Adipocyte (in vitro differentiated cells): ENCODE results near the gene DSN1.

Source experiments
- DNase-seq: peaks from one replicate; pipeline ENCODE4 v3.0.0-alpha.2; 2015; ENCODE audit warnings: low read depth
- H3K27me3 ChIP-seq: replicated peaks from 2 replicates; pipeline ENCODE4 v1.7.0; 2013; ENCODE audit warnings: mild to moderate bottlenecking, low read length, moderate library complexity; ENCODE audit not compliant: control insufficient read depth, insufficient read depth
- H3K36me3 ChIP-seq: 2 replicates; pipeline ENCODE4 v1.7.0; 2013; ENCODE audit warnings: low read length, mild to moderate bottlenecking, moderate library complexity; ENCODE audit not compliant: control insufficient read depth, insufficient read depth, severe bottlenecking
- H3K4me1 ChIP-seq: 2 replicates; pipeline ENCODE4 v1.7.0; 2013; ENCODE audit warnings: mild to moderate bottlenecking, low read length, moderate library complexity; ENCODE audit not compliant: control insufficient read depth, insufficient read depth
- H3K4me3 ChIP-seq: 2 replicates; pipeline ENCODE4 v1.7.0; 2013; ENCODE audit warnings: mild to moderate bottlenecking, low read length, moderate library complexity
- H3K9ac ChIP-seq: 2 replicates; pipeline ENCODE4 v1.7.0; 2013; ENCODE audit warnings: mild to moderate bottlenecking, low read length, moderate library complexity
- H3K9me3 ChIP-seq: 2 replicates; pipeline ENCODE4 v1.7.0; 2013; ENCODE audit warnings: mild to moderate bottlenecking, low read length, moderate library complexity; ENCODE audit not compliant: control insufficient read depth

The DSN1 gene

GRCh38 chr20:36773597-36774390 lies at the start of gene DSN1:
TSS of gene DSN1 (minus strand) at chr20:36773763. CDS start at chr20:36771458, 2,305 bp downstream.
- peak within 1 kb of the TSS; percentile 94 for H3K4me3 ChIP-seq
- H3K27me3 ChIP-seq: no peaks in the 10 kb centered on the region
- peaks cover 21% of the 10 kb centered on the region for H3K4me1 ChIP-seq
- no peaks in the 10 kb centered on the region for H3K9me3 ChIP-seq
- H3K9ac ChIP-seq: peak within 1 kb of the TSS; percentile 97
- H3K36me3 ChIP-seq: peaks cover 5% of the 10 kb centered on the region
- DNase-seq: peak; percentile 99

GRCh38 chr20:36823121-36823520 lies 49.6 kb upstream of the DSN1 start:
- DNase-seq: no peak
- Histone ChIP-seq H3K4me1 (peaks cover 32% of the 10 kb centered on the region), H3K4me3 (no peak overlapping the region), H3K9me3 (no peaks in the 10 kb centered on the region), H3K9ac (no peak overlapping the region), H3K36me3 (peaks cover 21% of the 10 kb centered on the region), H3K27me3 (no peaks in the 10 kb centered on the region)

GRCh38 chr20:36821964-36822437 lies 48.4 kb upstream of the DSN1 start:
- Histone ChIP-seq H3K4me1 (peaks cover 32% of the 10 kb centered on the region), H3K9ac (no peak overlapping the region), H3K4me3 (no peak overlapping the region), H3K27me3 (no peaks in the 10 kb centered on the region), H3K9me3 (no peaks in the 10 kb centered on the region), H3K36me3 (peaks cover 18% of the 10 kb centered on the region)
- peak; percentile 53 for DNase-seq

- Histone ChIP-seq H3K9ac (no peak overlapping the region), H3K36me3 (peaks cover 27% of the 10 kb centered on the region), H3K27me3 (no peaks in the 10 kb centered on the region), H3K4me3 (no peak overlapping the region), H3K9me3 (no peaks in the 10 kb centered on the region), H3K4me1 (peaks cover 32% of the 10 kb centered on the region)
- peak; percentile 68 for DNase-seq
These were observed 47.4 kb upstream of the DSN1 start for GRCh38 chr20:36820928-36821327.

GRCh38 chr20:36820073-36820472 lies 46.5 kb upstream of the DSN1 start:
- no peak for DNase-seq
- Histone ChIP-seq H3K9ac (no peak overlapping the region), H3K9me3 (no peaks in the 10 kb centered on the region), H3K4me3 (no peak overlapping the region), H3K4me1 (peaks cover 32% of the 10 kb centered on the region), H3K27me3 (no peaks in the 10 kb centered on the region), H3K36me3 (peaks cover 30% of the 10 kb centered on the region)

GRCh38 chr20:36819659-36820058 lies 46.1 kb upstream of the DSN1 start:
- H3K4me1 ChIP-seq: peaks cover 32% of the 10 kb centered on the region
- H3K4me3 ChIP-seq: no peak overlapping the region
- no peak for DNase-seq
- H3K9ac ChIP-seq: peak overlapping the region; percentile 3
- no peaks in the 10 kb centered on the region for H3K27me3 ChIP-seq
- peaks cover 33% of the 10 kb centered on the region for H3K36me3 ChIP-seq
- H3K9me3 ChIP-seq: no peaks in the 10 kb centered on the region

- H3K36me3 ChIP-seq: peaks cover 38% of the 10 kb centered on the region
- no peak for DNase-seq
- no peak overlapping the region for H3K4me3 ChIP-seq
- no peaks in the 10 kb centered on the region for H3K27me3 ChIP-seq
- H3K9ac ChIP-seq: no peak overlapping the region
- H3K4me1 ChIP-seq: peaks cover 32% of the 10 kb centered on the region
- no peaks in the 10 kb centered on the region for H3K9me3 ChIP-seq
These were observed 45.3 kb upstream of the DSN1 start for GRCh38 chr20:36818861-36819260.

- Histone ChIP-seq H3K4me1 (peaks cover 28% of the 10 kb centered on the region), H3K36me3 (peaks cover 36% of the 10 kb centered on the region), H3K27me3 (no peaks in the 10 kb centered on the region), H3K9ac (no peak overlapping the region), H3K4me3 (no peak overlapping the region), H3K9me3 (no peaks in the 10 kb centered on the region)
- DNase-seq: no peak
These were observed 44.6 kb upstream of the DSN1 start for GRCh38 chr20:36818185-36818584.

- Histone ChIP-seq H3K27me3 (no peaks in the 10 kb centered on the region), H3K4me3 (no peak overlapping the region), H3K9ac (no peak overlapping the region), H3K36me3 (peaks cover 40% of the 10 kb centered on the region), H3K4me1 (peaks cover 28% of the 10 kb centered on the region), H3K9me3 (no peaks in the 10 kb centered on the region)
- DNase-seq: no peak
These were observed 43.9 kb upstream of the DSN1 start for GRCh38 chr20:36817496-36817895.

GRCh38 chr20:36815454-36816091 lies 42.0 kb upstream of the DSN1 start:
- DNase-seq: no peak
- no peaks in the 10 kb centered on the region for H3K27me3 ChIP-seq
- peaks cover 48% of the 10 kb centered on the region for H3K36me3 ChIP-seq
- H3K9me3 ChIP-seq: no peaks in the 10 kb centered on the region
- peaks cover 22% of the 10 kb centered on the region for H3K4me1 ChIP-seq
- no peak overlapping the region for H3K9ac ChIP-seq
- no peak overlapping the region for H3K4me3 ChIP-seq

- H3K4me1 ChIP-seq: peaks cover 12% of the 10 kb centered on the region
- H3K27me3 ChIP-seq: no peaks in the 10 kb centered on the region
- no peak overlapping the region for H3K4me3 ChIP-seq
- peaks cover 51% of the 10 kb centered on the region for H3K36me3 ChIP-seq
- no peak for DNase-seq
- H3K9ac ChIP-seq: no peak overlapping the region
- no peaks in the 10 kb centered on the region for H3K9me3 ChIP-seq
These were observed 39.3 kb upstream of the DSN1 start for GRCh38 chr20:36812594-36813463.
